ENCODE data around the gene GSTM2. TPM values are rescaled to one million over a fixed set of nuclear protein-coding genes. Genes with fewer than 3 reads are reported as not detected.

Gene GSTM2
- total RNA-seq = 100 to 1,000 TPM; 106 to 107 TPM
- polyA plus RNA-seq (2013, experiment 1 of 2) = 43.2 TPM
- polyA plus RNA-seq (2013, experiment 2 of 2) = 48.8 TPM
- total RNA-seq = 0.74 to 61.2 (median 18.8) reads per million in 172 experiments

GRCh38 chr1:109667452-109668122 lies at the start of gene GSTM2:
TSS of gene GSTM2 (plus strand) at chr1:109668057. CDS start at chr1:109668116, 59 bp downstream.
- H3K27me3 Mint-ChIP-seq = no peaks in the 10 kb centered on the region
- CTCF ChIA-PET = no interaction called here
- ATAC-seq (ENCODE audit: poor library complexity) (peak; percentile 100), DNase-seq (peak; percentile 64 to 92 (median 80))
- POLR2A ChIA-PET = interaction anchor here (1.0 to 1.2 kb wide), 2 partner anchors 12 to 20 kb away, joined by 4 to 5 read pairs; partner anchors contain the start of genes GSTM1 and GSTM4
- no peak for TF ChIP-seq CTCF (IDR thresholded peaks at IDR 0.05)
- peak within 1 kb of the TSS; percentile 52 for H3K4me3 ChIP-seq (ENCODE audit: low read length)
- H3K9me3 ChIP-seq (ENCODE audit: control insufficient read depth in 1 of 2, insufficient read depth in 1 of 2, low read length in 2 of 2) = no peaks in the 10 kb centered on the region
- H3K36me3 ChIP-seq (ENCODE audit: insufficient read depth, low read length) = no peaks in the 10 kb centered on the region
- H3K27ac ChIP-seq (ENCODE audit: low read depth in 1 of 2, low read length in 2 of 2) = no peak within 1 kb of the TSS
- H3K36me3 Mint-ChIP-seq (ENCODE audit: low read depth) = peaks cover 5% of the 10 kb centered on the region
- H3K27me3 ChIP-seq (ENCODE audit: control insufficient read depth in 1 of 2, insufficient read depth in 2 of 2, low read length in 2 of 2) = no peaks in the 10 kb centered on the region
- peaks cover 30% of the 10 kb centered on the region for H3K4me1 Mint-ChIP-seq (ENCODE audit: low read depth)
- no peaks in the 10 kb centered on the region for H3K9me3 Mint-ChIP-seq
- H3K4me3 Mint-ChIP-seq = peak within 1 kb of the TSS; percentile 87
- intact Hi-C loops (cut with DNase I, micrococcal nuclease) = no loop called here
- H3K4me1 ChIP-seq (ENCODE audit: insufficient read depth, low read length) = peaks cover 22% of the 10 kb centered on the region
- peak within 1 kb of the TSS; percentile 52 for H3K27ac Mint-ChIP-seq

GRCh38 chr1:109618661-109619575 lies 48.9 kb upstream of the GSTM2 start:
- Mint-ChIP-seq H3K4me3 (peak overlapping the region; percentile 99), H3K36me3 (ENCODE audit: low read depth) (peaks cover 4% of the 10 kb centered on the region), H3K27me3 (no peaks in the 10 kb centered on the region), H3K9me3 (no peaks in the 10 kb centered on the region), H3K4me1 (ENCODE audit: low read depth) (peaks cover 70% of the 10 kb centered on the region), H3K27ac (peak overlapping the region; percentile 89)
- intact Hi-C loops (cut with DNase I, micrococcal nuclease) = no loop called here
- DNase-seq = no peak
- peak overlapping the region; percentile 85 to 94 for H3K27ac ChIP-seq (ENCODE audit: low read depth in 1 of 2, low read length in 2 of 2)
- TF ChIP-seq CTCF (IDR thresholded peaks at IDR 0.05) = no peak
- peaks cover 71% of the 10 kb centered on the region for H3K4me1 ChIP-seq (ENCODE audit: insufficient read depth, low read length)
- H3K9me3 ChIP-seq (ENCODE audit: control insufficient read depth in 1 of 2, insufficient read depth in 1 of 2, low read length in 2 of 2) = no peaks in the 10 kb centered on the region
- peak overlapping the region; percentile 91 for H3K4me3 ChIP-seq (ENCODE audit: low read length)
- ChIA-PET POLR2A (interaction anchor here (1.0 to 2.9 kb wide), 8 partner anchors 10 to 366 kb away, joined by 4 to 52 read pairs (median 6); partner anchors contain the start of genes AHCYL1, ATXN7L2 and GNAI3), CTCF (interaction anchor here (0.9 to 2.4 kb wide), 3 partner anchors 21 to 73 kb away, joined by 3 to 10 read pairs (median 3); partner anchors contain the start of gene GNAI3)
- no peak for ATAC-seq (ENCODE audit: poor library complexity)
- no peaks in the 10 kb centered on the region for H3K27me3 ChIP-seq (ENCODE audit: control insufficient read depth in 1 of 2, insufficient read depth in 2 of 2, low read length in 2 of 2)
- no peaks in the 10 kb centered on the region for H3K36me3 ChIP-seq (ENCODE audit: insufficient read depth, low read length)

Data from CD4-positive, alpha-beta T cell (primary cell).